GM18507 (cell line): Measurements from ENCODE around the gene TNS1.

Source experiments
- DNase-seq: peaks from one replicate; pipeline ENCODE4 v3.0.0; 2011; ENCODE audit warnings: low read depth; ENCODE audit not compliant: insufficient read length; ENCODE audit errors: extremely low spot score
- FAIRE-seq: peaks from 2 replicates; lab custom pipeline; 2011; peaks lifted over from hg19 to GRCh38; lab: Jason Lieb, UNC

Gene TNS1

GRCh38 chr2:217890445-217890844, 112.3 kb downstream of the TNS1 start:
- FAIRE-seq, result no peak
- DNase-seq, result no peak

- no peak for DNase-seq
- FAIRE-seq, result no peak
Measured at GRCh38 chr2:217889656-217890055, 113.1 kb downstream of the TNS1 start.

GRCh38 chr2:217887841-217888701, 114.7 kb downstream of the TNS1 start:
- FAIRE-seq (no peak), DNase-seq (no peak)

- DNase-seq (peak; percentile 48), FAIRE-seq (peak; percentile 80)
Measured at GRCh38 chr2:217886720-217887309, 116.0 kb downstream of the TNS1 start.

GRCh38 chr2:217886091-217886490, 116.7 kb downstream of the TNS1 start:
- DNase-seq (no peak), FAIRE-seq (no peak)

- no peak for FAIRE-seq
- DNase-seq, result no peak
Measured at GRCh38 chr2:217884985-217885384, 117.8 kb downstream of the TNS1 start.

GRCh38 chr2:217880891-217881290, 121.9 kb downstream of the TNS1 start:
- FAIRE-seq (no peak), DNase-seq (no peak)

GRCh38 chr2:217880287-217880889, 122.4 kb downstream of the TNS1 start:
- no peak for DNase-seq
- FAIRE-seq, result no peak

- FAIRE-seq (no peak), DNase-seq (no peak)
Measured at GRCh38 chr2:217878915-217879590, 123.7 kb downstream of the TNS1 start.

- FAIRE-seq (no peak), DNase-seq (no peak)
Measured at GRCh38 chr2:217877866-217878265, 124.9 kb downstream of the TNS1 start.

- FAIRE-seq (no peak), DNase-seq (no peak)
Measured at GRCh38 chr2:217876253-217876570, 126.6 kb downstream of the TNS1 start.

- no peak for FAIRE-seq
- no peak for DNase-seq
Measured at GRCh38 chr2:217875556-217876252, 127.1 kb downstream of the TNS1 start.

- FAIRE-seq (no peak), DNase-seq (no peak)
Measured at GRCh38 chr2:217875138-217875537, 127.7 kb downstream of the TNS1 start.

- FAIRE-seq (no peak), DNase-seq (no peak)
Measured at GRCh38 chr2:217873371-217873770, 129.4 kb downstream of the TNS1 start.

GRCh38 chr2:217872319-217872718, 130.5 kb downstream of the TNS1 start:
- no peak for FAIRE-seq
- DNase-seq, result no peak

GRCh38 chr2:217870528-217871011, 132.2 kb downstream of the TNS1 start:
- DNase-seq (no peak), FAIRE-seq (no peak)

GRCh38 chr2:217868911-217869334, 133.9 kb downstream of the TNS1 start:
- FAIRE-seq (no peak), DNase-seq (no peak)

- FAIRE-seq, result no peak
- no peak for DNase-seq
Measured at GRCh38 chr2:217868265-217868892, 134.4 kb downstream of the TNS1 start.

GRCh38 chr2:217866457-217866856, 136.3 kb downstream of the TNS1 start:
- FAIRE-seq (no peak), DNase-seq (no peak)
